NCI-H82 treated with DMSO at 0.1 percent for 48 hours (cell line): ENCODE measurements around the gene DSE.

Source experiments
- DNase-seq: peaks from one replicate; lab custom pipeline; 2025; ENCODE audit not compliant: unreplicated experiment; lab: John Stamatoyannopoulos, UW

The DSE gene

DNA sequence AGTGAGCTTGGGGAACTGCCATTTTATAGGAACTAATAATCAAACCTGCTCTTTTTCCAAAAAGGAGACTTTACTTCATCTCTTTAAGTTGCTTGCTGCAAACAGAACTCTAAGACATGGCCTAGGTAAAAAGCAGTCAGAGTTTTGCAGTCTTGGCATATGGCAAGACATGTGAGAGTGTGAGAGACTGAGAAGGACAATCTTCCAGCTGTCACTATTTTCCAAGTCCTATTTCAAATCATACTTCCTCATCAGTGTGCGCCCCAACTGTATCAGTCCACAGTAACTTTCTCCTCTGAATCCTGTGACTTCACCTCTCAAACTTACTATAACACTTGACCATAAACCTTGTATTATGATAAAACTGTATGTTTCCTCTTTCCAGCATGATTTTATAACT, 100.8 kb downstream of the DSE start:
- DNase-seq, result no peak

DNA sequence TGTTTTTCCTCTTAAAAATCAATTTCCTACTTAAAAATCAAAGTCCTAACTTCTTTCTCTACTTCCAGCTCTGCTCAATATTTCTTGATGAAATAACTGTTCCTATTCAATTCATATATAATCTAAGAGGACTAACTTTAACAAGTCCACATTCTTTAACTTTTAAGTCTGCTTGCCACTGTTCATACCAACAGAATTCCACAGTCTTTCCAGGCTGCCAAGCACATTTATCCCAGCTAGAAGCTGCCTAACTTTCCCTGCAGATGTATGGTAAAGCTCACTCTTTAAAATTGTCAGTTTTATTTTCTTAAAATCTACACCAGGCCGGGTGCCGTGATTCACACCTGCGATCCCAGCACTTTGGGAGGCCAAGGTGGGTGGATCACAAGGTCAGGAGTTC, 102.0 kb downstream of the DSE start:
- DNase-seq, result no peak

DNA sequence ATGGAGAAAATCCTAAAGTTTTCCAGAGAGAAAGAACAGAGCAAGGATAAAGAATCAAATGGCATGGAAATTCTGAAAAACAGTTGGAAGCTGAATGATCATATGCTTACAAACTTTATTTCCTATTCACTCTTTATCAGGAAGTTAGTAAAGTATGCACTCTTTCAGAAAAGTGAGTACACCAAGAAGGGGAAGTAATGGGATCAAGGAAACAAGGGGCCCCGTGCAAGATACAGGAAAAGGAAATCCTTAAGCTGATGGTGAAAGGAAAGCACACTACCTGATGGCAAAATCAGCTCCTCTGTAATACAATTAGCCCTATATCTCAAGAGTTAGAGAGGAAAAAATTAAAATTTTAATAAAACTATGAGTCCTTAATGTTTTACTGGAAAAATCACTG, 104.4 kb downstream of the DSE start:
- DNase-seq, result no peak

DNA sequence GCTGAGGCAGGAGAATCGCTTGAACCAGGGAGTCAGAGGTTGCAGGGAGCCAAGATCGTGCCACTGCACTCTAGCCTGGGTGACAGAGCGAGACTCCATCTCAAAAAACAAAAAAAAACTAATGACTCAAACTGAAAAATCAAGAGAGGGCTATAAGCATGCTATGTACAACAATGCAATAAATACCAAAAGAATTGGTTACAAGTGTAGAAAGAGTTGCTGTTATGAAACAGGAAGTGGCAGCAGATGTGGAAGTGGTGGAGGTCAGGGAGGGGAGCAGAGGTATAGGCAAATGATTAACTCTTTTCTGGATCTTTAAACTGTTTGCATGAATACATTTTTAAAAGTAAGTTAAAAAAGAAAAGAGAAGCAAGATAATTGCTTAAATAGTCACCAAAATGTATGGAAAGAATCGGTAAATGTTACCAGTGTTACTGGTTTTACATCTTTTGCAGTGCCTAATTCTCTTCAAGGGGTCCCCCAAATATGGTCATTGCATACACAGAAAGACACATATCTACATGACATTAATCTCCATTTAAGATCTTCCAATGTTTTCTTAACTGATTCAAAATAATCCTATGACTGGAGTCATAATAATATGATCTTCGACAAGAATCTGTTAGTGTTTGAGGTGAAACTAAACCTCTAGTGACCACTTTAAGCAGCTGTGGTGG, 105.4 kb downstream of the DSE start:
- DNase-seq, result no peak

DNA sequence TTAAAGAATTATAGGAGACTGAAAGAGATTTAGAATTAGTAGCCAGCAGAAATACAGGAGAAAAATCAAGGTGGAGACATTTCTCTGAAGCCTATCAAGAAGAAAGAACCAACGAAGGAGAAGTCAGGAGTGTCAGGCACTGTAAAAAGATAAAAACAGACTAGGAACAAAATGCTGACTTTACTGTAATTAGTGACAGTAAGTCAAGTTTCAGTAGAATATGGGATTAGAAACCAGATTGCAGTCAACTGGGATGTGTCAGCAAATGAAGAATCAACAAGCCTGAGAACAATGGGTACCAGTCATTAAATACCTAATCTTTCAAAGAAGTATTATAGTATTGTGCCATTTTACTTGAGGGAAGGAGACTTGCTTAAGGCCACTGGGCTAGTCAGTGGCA, 112.0 kb downstream of the DSE start:
- DNase-seq, result no peak

DNA sequence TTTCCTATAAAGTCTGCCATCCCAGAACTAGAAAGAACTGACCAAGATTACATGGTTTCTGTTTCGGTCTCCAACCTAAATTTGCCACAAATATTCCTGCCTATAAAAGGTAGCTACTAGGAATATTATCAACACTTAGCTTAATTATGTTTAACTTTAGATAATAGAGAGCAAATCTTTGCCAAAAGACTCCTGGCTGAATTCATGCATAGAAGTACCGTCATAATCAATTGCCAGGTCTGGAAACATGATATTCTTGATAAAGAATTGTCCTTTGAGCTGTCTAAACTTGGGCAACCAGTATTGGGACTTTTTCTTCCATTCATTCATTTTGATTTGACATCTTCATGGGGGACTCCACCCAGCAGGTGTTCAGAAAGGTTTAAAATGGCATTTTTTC, 112.9 kb downstream of the DSE start:
- no peak for DNase-seq

DNA sequence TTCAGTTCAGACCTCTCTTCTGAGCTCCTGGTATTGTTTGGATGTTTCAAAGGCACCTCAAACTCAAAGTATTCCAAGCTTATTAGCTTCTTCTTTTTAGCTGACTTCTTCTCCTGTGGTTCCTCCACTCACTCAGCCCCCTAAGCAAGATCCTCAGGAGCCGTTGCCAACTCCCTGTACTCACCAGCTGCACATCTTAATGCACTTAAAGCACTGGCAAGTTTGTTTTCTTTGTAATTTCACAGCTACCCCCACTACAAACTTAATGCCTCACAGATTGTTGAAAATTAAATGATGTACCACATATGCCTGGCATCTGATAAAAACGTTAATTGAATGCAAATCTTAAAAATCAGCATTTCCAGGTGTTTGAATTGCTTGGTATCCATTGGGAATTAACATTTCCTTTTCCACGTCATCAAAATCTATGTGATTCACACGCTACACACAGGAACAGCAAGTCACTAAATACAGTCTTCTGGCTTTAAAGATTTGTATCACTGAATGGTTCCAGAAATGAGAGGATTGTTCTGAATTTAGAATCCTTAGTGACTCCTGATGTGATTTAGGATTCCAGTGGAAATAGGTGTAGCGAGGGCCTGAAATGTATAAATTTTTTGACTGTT, 114.9 kb downstream of the DSE start:
- no peak for DNase-seq

DNA sequence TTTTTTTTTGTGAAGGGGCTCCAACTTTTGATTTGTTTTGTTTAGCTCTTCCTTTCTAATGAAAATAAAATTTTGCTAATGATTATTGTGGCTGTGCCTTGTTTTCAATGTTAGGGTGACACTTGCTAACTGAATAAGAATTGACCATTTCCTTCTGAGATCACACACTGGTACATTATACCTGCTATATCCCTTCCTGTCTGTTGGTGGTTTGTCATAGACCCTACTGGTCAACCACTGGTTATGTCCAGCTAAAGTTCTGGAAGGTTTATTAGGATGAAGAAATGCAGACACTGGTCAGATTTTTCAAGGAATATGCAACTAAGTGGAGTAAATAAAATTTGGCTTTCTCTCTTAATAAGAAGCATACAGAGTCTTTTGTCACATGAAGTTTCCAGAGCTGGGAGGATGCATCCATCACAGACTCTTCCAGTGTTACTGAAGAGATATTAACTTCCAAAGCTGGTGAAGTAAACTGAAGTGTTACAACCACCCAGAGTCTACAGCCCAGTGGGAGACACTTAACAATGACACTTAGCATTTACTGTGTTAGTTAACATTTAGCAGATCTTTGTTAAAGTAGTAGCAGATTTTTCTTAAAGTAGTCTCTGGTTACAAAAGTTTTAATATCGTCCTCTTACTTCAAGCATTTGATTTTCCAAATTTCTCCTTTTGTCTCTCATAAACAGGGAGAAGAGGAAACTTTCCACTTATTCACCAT, 121.0 kb downstream of the DSE start:
- DNase-seq, result no peak

DNA sequence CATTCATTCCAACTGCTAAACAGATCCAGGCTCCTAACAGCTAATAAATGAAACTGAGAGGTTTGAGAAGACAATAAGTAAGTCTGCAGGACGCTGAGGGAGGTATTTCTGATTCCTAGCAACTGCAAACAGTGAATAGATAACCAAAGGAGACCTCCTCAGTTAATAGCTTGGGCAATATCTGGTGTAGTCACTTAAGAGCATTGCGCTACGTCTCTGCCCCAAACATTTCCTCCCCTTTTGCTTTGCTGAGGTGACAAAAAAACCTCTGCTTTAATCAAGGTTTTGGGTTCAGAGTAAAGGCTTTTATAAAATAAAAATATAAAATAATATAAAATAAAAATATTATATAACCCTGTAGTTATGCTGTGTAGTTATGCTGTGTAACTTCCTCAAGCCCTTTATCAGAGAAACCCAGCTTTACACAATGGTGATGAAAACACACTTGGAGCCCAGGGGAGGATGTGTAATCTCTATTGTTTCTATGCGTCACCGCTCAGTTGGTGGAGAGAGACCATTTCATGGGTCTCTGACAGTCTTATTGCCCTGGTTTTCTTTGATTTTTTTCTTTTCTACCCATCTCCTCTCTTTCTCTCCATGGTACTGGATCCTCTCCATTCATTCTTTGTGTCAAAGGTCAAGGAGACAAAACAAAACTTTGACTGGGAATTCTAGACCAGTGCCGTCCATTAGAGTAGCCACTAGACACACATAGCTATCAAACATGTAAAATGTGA, 121.8 kb downstream of the DSE start:
- no peak for DNase-seq
